Measurements from ENCODE around the gene MAP2K5. TPM values are rescaled to one million over a fixed set of nuclear protein-coding genes. Genes with fewer than 3 reads are reported as not detected.

Gene MAP2K5
- total and polyA plus RNA-seq, 8 donors = 13.5 to 25.0 (median 20.8) TPM

DNA sequence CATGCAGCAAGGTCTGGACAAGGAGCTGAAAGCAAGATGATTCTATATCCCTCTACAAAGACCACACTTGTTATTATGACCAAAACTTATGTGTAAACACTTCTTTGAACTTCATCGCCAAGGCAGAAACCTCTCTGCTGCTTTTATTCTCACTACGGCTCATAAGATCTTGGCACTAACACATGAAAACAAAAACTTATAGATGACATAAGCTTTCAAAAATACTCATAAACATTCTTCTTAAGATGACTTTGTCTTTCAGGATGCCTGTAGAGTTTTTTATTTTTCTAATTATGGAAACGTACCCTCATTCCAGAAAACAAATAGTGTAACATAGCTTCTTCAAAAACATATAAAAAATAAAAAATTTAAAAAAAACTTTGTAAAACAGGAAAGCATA, 34.1 kb upstream of the MAP2K5 start:
- no peak for DNase-seq
- ATAC-seq = no peak
- intact Hi-C loops (cut with DNase I) = loop anchor here in 1 of 2 donors (10.0 kb wide), 1 partner anchor 326 kb away; no protein-coding TSS in a partner anchor
- peaks cover 0 to 18% of the 10 kb centered on the region in 2 donors for H3K4me1 ChIP-seq
- TF ChIP-seq CTCF (IDR thresholded peaks at IDR 0.05) = no peak
- H3K36me3 ChIP-seq = peaks cover 0 to 10% of the 10 kb centered on the region in 2 donors
- H3K4me3 ChIP-seq = no peak overlapping the region
- no peaks in the 10 kb centered on the region for H3K9me3 ChIP-seq
- H3K27me3 ChIP-seq = no peaks in the 10 kb centered on the region
- H3K27ac ChIP-seq = no peak overlapping the region

DNA sequence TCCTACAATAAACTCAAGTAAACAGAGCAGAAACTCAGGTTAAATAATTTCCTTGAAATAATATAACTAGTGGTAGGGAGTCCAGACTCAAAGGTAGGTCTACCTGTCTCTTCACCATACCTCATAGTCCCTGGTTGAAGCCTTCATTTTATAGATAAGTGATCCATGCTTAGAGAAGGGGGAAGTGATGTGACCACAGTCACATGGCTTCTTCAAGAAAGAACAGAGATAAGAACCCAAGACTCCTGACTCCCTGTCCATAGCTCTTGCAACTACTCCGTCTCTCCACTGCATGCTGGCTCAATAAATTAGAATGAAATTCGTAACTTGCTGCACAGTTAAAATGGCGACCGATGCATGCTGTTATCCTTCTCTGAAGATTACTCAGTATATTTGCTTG, 32.6 kb upstream of the MAP2K5 start:
- H3K36me3 ChIP-seq = peaks cover 0 to 15% of the 10 kb centered on the region in 2 donors
- H3K27ac ChIP-seq = no peak overlapping the region
- H3K9me3 ChIP-seq = no peaks in the 10 kb centered on the region
- no peak for TF ChIP-seq CTCF (IDR thresholded peaks at IDR 0.05)
- peaks cover 0 to 18% of the 10 kb centered on the region in 2 donors for H3K4me1 ChIP-seq
- DNase-seq = no peak
- H3K4me3 ChIP-seq = no peak overlapping the region
- no peak for ATAC-seq
- intact Hi-C loops (cut with DNase I) = loop anchor here in 1 of 2 donors (10.0 kb wide), 1 partner anchor 325 kb away; no protein-coding TSS in a partner anchor
- no peaks in the 10 kb centered on the region for H3K27me3 ChIP-seq

- H3K27ac ChIP-seq = no peak overlapping the region
- H3K9me3 ChIP-seq = no peaks in the 10 kb centered on the region
- DNase-seq (no peak), ATAC-seq (no peak)
- intact Hi-C loops (cut with DNase I) = no loop called here
- H3K4me3 ChIP-seq = no peak overlapping the region
- TF ChIP-seq CTCF (IDR thresholded peaks at IDR 0.05) = no peak
- H3K36me3 ChIP-seq = peaks cover 0 to 19% of the 10 kb centered on the region in 2 donors
- H3K27me3 ChIP-seq = no peaks in the 10 kb centered on the region
- H3K4me1 ChIP-seq = peaks cover 0 to 18% of the 10 kb centered on the region in 2 donors
Measured at GRCh38 chr15:67510597-67511190, 31.8 kb upstream of the MAP2K5 start.

GRCh38 chr15:67511606-67512005, 30.9 kb upstream of the MAP2K5 start:
- intact Hi-C loops (cut with DNase I) = no loop called here
- no peak overlapping the region for H3K4me3 ChIP-seq
- no peak for TF ChIP-seq CTCF (IDR thresholded peaks at IDR 0.05)
- no peak overlapping the region for H3K27ac ChIP-seq
- no peaks in the 10 kb centered on the region for H3K27me3 ChIP-seq
- H3K9me3 ChIP-seq = no peaks in the 10 kb centered on the region
- no peak for ATAC-seq
- peaks cover 0 to 19% of the 10 kb centered on the region in 2 donors for H3K36me3 ChIP-seq
- peaks cover 0 to 10% of the 10 kb centered on the region in 2 donors for H3K4me1 ChIP-seq
- DNase-seq = no peak

GRCh38 chr15:67512140-67512539, 30.4 kb upstream of the MAP2K5 start:
- ATAC-seq (no peak), DNase-seq (no peak)
- no peak overlapping the region for H3K27ac ChIP-seq
- peaks cover 0 to 5% of the 10 kb centered on the region in 2 donors for H3K4me1 ChIP-seq
- no peak for TF ChIP-seq CTCF (IDR thresholded peaks at IDR 0.05)
- no peaks in the 10 kb centered on the region for H3K27me3 ChIP-seq
- no peak overlapping the region for H3K4me3 ChIP-seq
- no peaks in the 10 kb centered on the region for H3K9me3 ChIP-seq
- intact Hi-C loops (cut with DNase I) = no loop called here
- H3K36me3 ChIP-seq = peaks cover 0 to 19% of the 10 kb centered on the region in 2 donors

Data from left lung (tissue), 10 donors.